Ectodermal cell (in vitro differentiated cells): ENCODE measurements around the gene UST.
"Not testable (repeated sequence)": the region's sequence is repeated elsewhere in the genome, so short reads cannot be mapped to it uniquely, and the experiment has no call there.

Experiments used
- H3K27ac ChIP-seq: 2 replicates; pipeline ENCODE4 v1.7.0; 2013; ENCODE audit warnings: mild to moderate bottlenecking, low read depth, low read length; ENCODE audit not compliant: insufficient read depth, poor library complexity, severe bottlenecking
- H3K27me3 ChIP-seq: 2 replicates; pipeline ENCODE4 v1.7.0; 2013; ENCODE audit warnings: mild to moderate bottlenecking, low read length; ENCODE audit not compliant: insufficient read depth, control insufficient read depth, poor library complexity, severe bottlenecking
- H3K36me3 ChIP-seq: one replicate; pipeline ENCODE4 v1.7.0; 2013; ENCODE audit warnings: low read length; ENCODE audit not compliant: control insufficient read depth, insufficient read depth
- H3K4me1 ChIP-seq: one replicate; pipeline ENCODE4 v1.7.0; 2013; ENCODE audit warnings: low read length; ENCODE audit not compliant: control insufficient read depth, insufficient read depth
- H3K4me3 ChIP-seq: 2 replicates; pipeline ENCODE4 v1.7.0; 2013; ENCODE audit warnings: low read depth, low read length, control low read depth; ENCODE audit not compliant: insufficient read depth
- H3K9me3 ChIP-seq: 2 replicates; pipeline ENCODE4 v1.7.0; 2013; ENCODE audit warnings: mild to moderate bottlenecking, low read length, moderate library complexity; ENCODE audit not compliant: control insufficient read depth
- WGBS, 2 experiments: methylation state at CpG; one replicate each; pipeline ENCODE4 v1.1.7; 2013; ENCODE audit warnings: missing lambda C conversion rate in 2 of 2; 5-methylcytosine and 5-hydroxymethylcytosine counted together

UST gene

GRCh38 chr6:148974351-148974750, 227.5 kb downstream of the UST start:
- WGBS, 2 experiments = 94% methylated on average over 4 of the region's 4 CpGs
- Histone ChIP-seq H3K4me1 (peaks cover 30% of the 10 kb centered on the region), H3K4me3 (no peak overlapping the region), H3K9me3 (no peaks in the 10 kb centered on the region), H3K27me3 (no peaks in the 10 kb centered on the region), H3K27ac (no peak overlapping the region), H3K36me3 (no peaks in the 10 kb centered on the region)

GRCh38 chr6:148978298-148978697, 231.5 kb downstream of the UST start:
- H3K9me3 ChIP-seq, H3K36me3 ChIP-seq, H3K4me3 ChIP-seq, H3K27ac ChIP-seq, H3K27me3 ChIP-seq, H3K4me1 ChIP-seq: not testable (repeated sequence)
- WGBS, 2 experiments = 76 to 97% methylated on average over 1 of the region's 3 CpGs

DNA sequence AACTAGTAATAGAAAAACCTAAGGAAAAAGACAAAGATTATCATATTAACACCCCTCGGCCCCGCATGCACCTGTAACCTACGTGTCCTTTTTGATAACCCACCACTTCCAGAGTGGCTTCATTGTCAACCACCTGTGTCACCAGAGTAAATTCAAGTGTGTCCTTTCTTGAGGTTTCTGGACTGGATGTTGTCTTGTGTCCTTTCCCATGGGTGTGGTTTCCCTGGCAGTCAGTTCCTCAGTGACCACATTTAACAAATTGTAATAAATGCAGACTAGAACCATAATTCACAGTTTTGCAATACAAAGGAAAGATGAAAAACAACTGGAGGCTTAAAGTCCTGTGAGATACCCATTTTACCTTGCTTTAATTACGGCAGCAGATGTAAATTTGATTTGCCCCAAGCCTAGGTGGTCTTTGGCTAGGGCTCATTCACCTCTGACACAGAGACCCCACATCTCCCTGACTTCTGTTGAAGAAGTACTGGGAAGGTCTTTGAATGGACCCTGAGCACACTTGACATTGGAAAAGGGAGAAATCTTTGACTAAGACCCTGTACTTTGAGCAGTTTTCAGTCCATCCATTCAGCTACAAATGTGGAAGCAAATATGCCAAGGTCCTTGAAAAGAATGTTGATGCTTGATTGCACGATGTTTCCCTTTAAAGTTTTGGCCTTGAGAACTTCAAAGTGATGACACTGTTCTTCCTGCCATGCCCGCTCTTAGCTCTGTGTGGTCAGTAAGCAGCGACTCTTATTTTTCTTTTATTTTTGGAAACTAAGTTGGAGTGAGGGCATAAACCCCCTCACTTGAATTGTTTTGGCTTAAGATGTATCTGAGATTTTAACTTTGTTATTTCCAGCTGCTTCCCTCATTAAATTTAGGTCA, 232.4 kb downstream of the UST start:
- H3K4me3 ChIP-seq = no peak overlapping the region
- H3K36me3 ChIP-seq = no peaks in the 10 kb centered on the region
- H3K27ac ChIP-seq = no peak overlapping the region
- H3K27me3 ChIP-seq = no peaks in the 10 kb centered on the region
- 81 to 83% methylated on average over 7 of the region's 7 CpGs for WGBS, 2 experiments
- H3K4me1 ChIP-seq = peaks cover 4% of the 10 kb centered on the region
- no peaks in the 10 kb centered on the region for H3K9me3 ChIP-seq

- peaks cover 4% of the 10 kb centered on the region for H3K4me1 ChIP-seq
- no peaks in the 10 kb centered on the region for H3K27me3 ChIP-seq
- H3K9me3 ChIP-seq = no peaks in the 10 kb centered on the region
- H3K27ac ChIP-seq = no peak overlapping the region
- WGBS, 2 experiments = 78 to 86% methylated on average over 3 of the region's 3 CpGs
- no peak overlapping the region for H3K4me3 ChIP-seq
- no peaks in the 10 kb centered on the region for H3K36me3 ChIP-seq
Measured at GRCh38 chr6:148980234-148980633, 233.4 kb downstream of the UST start.

DNA sequence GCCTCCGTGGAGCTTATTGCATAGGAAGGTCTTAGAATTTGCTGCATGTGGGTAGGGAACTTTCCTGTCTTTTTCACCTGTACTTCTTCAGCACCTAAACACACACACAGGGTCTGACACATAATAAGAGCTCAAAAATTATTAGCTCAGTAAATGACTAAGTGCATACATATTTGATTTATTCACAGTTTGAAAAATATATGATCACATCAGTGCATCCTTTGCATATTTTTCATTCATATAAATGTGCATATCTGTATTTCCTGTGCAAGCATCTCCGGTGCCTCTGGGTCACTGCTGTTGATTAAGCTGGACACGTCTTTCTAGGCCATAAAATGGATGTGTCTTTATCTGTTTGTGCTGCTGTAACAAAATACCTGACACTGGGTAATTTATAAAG, 234.7 kb downstream of the UST start:
- H3K27me3 ChIP-seq = no peaks in the 10 kb centered on the region
- H3K4me1 ChIP-seq = peaks cover 4% of the 10 kb centered on the region
- H3K36me3 ChIP-seq = no peaks in the 10 kb centered on the region
- WGBS, 2 experiments = 87 to 92% methylated on average over 3 of the region's 3 CpGs
- H3K27ac ChIP-seq = no peak overlapping the region
- no peaks in the 10 kb centered on the region for H3K9me3 ChIP-seq
- no peak overlapping the region for H3K4me3 ChIP-seq

DNA sequence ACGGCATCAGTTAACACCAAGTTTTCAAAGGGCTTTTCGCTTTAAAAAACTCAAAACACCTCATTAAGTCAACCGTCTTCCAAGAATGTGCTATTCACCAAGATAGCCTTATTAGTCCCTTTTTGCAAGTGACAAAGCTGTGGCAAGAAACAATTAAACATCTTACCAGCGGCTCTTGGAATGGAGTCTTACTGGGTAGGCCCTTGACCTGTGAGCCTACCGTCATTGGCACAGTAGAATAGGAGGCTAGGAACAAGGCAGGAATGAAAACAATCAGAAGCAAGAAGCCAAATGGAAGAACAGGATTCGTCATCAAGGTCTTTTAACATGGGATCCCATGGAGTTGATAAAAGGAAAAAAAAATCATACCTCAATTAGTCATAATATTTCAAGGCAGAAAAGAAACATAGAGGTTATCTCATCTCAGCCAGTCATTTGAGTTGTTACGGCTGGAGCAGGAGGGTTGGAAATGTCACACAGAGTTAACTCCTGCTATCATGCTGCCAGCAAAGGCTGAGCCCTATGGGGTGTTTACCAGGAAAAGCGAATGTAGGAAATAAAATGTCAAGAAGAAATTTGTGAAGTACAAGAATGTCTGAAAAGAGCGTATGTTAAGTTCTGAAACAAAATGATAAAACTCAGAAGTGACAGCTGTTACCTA, 236.4 kb downstream of the UST start:
- Histone ChIP-seq H3K4me1 (peaks cover 4% of the 10 kb centered on the region), H3K4me3 (no peak overlapping the region), H3K27ac (no peak overlapping the region), H3K27me3 (no peaks in the 10 kb centered on the region), H3K9me3 (no peaks in the 10 kb centered on the region), H3K36me3 (no peaks in the 10 kb centered on the region)
- WGBS, 2 experiments = 83 to 88% methylated on average over 9 of the region's 9 CpGs

- no peaks in the 10 kb centered on the region for H3K36me3 ChIP-seq
- H3K4me3 ChIP-seq = no peak overlapping the region
- H3K27ac ChIP-seq = no peak overlapping the region
- WGBS, 2 experiments = 77 to 94% methylated on average over 1 to 2 of the region's 2 CpGs
- H3K4me1 ChIP-seq = peaks cover 4% of the 10 kb centered on the region
- no peaks in the 10 kb centered on the region for H3K27me3 ChIP-seq
- H3K9me3 ChIP-seq = no peaks in the 10 kb centered on the region
Measured at GRCh38 chr6:148983966-148984365, 237.1 kb downstream of the UST start.

- Histone ChIP-seq H3K36me3 (no peaks in the 10 kb centered on the region), H3K4me3 (no peak overlapping the region), H3K4me1 (peaks cover 4% of the 10 kb centered on the region), H3K27ac (no peak overlapping the region), H3K9me3 (no peaks in the 10 kb centered on the region), H3K27me3 (no peaks in the 10 kb centered on the region)
- WGBS, 2 experiments = 88 to 91% methylated on average over 4 of the region's 4 CpGs
Measured at GRCh38 chr6:148984531-148985056, 237.8 kb downstream of the UST start.

DNA sequence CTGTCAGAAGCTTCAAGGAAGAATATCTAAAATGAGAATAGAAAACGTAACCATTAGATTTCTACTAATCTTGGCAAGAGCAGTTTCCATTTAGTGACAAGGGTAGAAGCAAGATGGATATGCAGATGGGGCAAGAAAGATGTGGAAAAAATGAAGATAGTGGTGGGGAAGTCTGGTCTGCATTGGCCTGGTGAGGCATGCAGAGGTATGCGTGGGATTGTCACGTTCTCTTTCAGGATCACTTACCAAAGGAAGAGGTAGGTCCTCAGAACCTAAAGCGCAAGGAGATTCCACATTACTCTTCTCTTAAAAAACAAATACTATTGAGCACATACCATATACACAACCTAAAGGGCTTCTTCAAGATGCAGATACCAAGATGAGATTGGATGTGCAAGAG, 238.7 kb downstream of the UST start:
- no peaks in the 10 kb centered on the region for H3K36me3 ChIP-seq
- peaks cover 6% of the 10 kb centered on the region for H3K4me1 ChIP-seq
- H3K27ac ChIP-seq = no peak overlapping the region
- no peaks in the 10 kb centered on the region for H3K27me3 ChIP-seq
- no peak overlapping the region for H3K4me3 ChIP-seq
- WGBS, 2 experiments = 95% methylated on average over 4 of the region's 4 CpGs
- no peaks in the 10 kb centered on the region for H3K9me3 ChIP-seq

GRCh38 chr6:148986608-148987007, 239.8 kb downstream of the UST start:
- H3K36me3 ChIP-seq = no peaks in the 10 kb centered on the region
- WGBS, 2 experiments = 92 to 94% methylated on average over 3 of the region's 3 CpGs
- H3K4me3 ChIP-seq = no peak overlapping the region
- H3K4me1 ChIP-seq = peaks cover 6% of the 10 kb centered on the region
- no peak overlapping the region for H3K27ac ChIP-seq
- no peaks in the 10 kb centered on the region for H3K9me3 ChIP-seq
- no peaks in the 10 kb centered on the region for H3K27me3 ChIP-seq
